CD8-positive, alpha-beta memory T cell (primary cell): ENCODE data around the gene SAP30BP. TPM values are rescaled to one million over a fixed set of nuclear protein-coding genes. Genes with fewer than 3 reads are reported as not detected.

Experiments
- CTCF ChIA-PET: fragments of 350-600 bp; sonication (Branson Sonifier 250); formaldehyde crosslinking; loops from one replicate; lab custom pipeline; 2021; ENCODE audit warnings: antibody characterized with exemption; lab: Charles Lee
- POLR2A ChIA-PET: fragments of 350-600 bp; sonication (Branson Sonifier 250); formaldehyde crosslinking; loops from one replicate; lab custom pipeline; 2021; ENCODE audit warnings: antibody characterized with exemption; lab: Charles Lee
- DNase-seq, 5 donors: peaks; one replicate each; pipeline versions ENCODE4 v3.0.0 to v3.0.0-alpha.2; 2020 to 2022; ENCODE audit warnings: mixed read lengths in 1 of 5
- H3K27ac ChIP-seq: one replicate; pipeline ENCODE4 v1.7.0; 2013; ENCODE audit warnings: low read depth, mild to moderate bottlenecking, low read length, moderate library complexity
- H3K27me3 ChIP-seq: 2 replicates; pipeline ENCODE4 v1.7.0; 2013; ENCODE audit warnings: low read length, mild to moderate bottlenecking; ENCODE audit not compliant: insufficient read depth, poor library complexity, severe bottlenecking
- H3K36me3 ChIP-seq: 2 replicates; pipeline ENCODE4 v1.7.0; 2013; ENCODE audit warnings: mild to moderate bottlenecking, low read length, moderate library complexity; ENCODE audit not compliant: insufficient read depth
- H3K4me1 ChIP-seq: 2 replicates; pipeline ENCODE4 v1.7.0; 2013; ENCODE audit warnings: mild to moderate bottlenecking, low read length, moderate library complexity; ENCODE audit not compliant: insufficient read depth
- H3K4me3 ChIP-seq: 2 replicates; pipeline ENCODE4 v1.7.0; 2013; ENCODE audit warnings: mild to moderate bottlenecking, low read length
- H3K9me3 ChIP-seq: 2 replicates; pipeline ENCODE4 v1.7.0; 2013; ENCODE audit warnings: mild to moderate bottlenecking, low read length
- H3K27ac Mint-ChIP-seq, 8 donors: one replicate each; pipeline ENCODE4 v1.8.0; 2020 to 2021; ENCODE audit warnings: mixed read lengths in 8 of 8, mild to moderate bottlenecking in 6 of 8, inconsistent platforms in 3 of 8, moderate library complexity in 3 of 8
- H3K27me3 Mint-ChIP-seq, 2 donors: one replicate each; pipeline ENCODE4 v1.8.0; 2020 to 2021; ENCODE audit warnings: mixed read lengths in 2 of 2, mild to moderate bottlenecking in 1 of 2, moderate library complexity in 1 of 2
- H3K36me3 Mint-ChIP-seq, 3 donors: one replicate each; pipeline ENCODE4 v1.8.0; 2020 to 2021; ENCODE audit warnings: mixed read lengths in 3 of 3, inconsistent platforms in 1 of 3, mild to moderate bottlenecking in 1 of 3
- H3K4me1 Mint-ChIP-seq, 3 donors: one replicate each; pipeline ENCODE4 v1.8.0; 2020 to 2021; ENCODE audit warnings: mixed read lengths in 3 of 3, inconsistent platforms in 1 of 3, mild to moderate bottlenecking in 1 of 3
- H3K4me3 Mint-ChIP-seq, 7 donors: one replicate each; pipeline ENCODE4 v1.8.0; 2020 to 2021; ENCODE audit warnings: mixed read lengths in 7 of 7, mild to moderate bottlenecking in 6 of 7, moderate library complexity in 4 of 7, inconsistent platforms in 2 of 7
- H3K9me3 Mint-ChIP-seq, 5 donors: one replicate each; pipeline ENCODE4 v1.8.0; 2020 to 2022; ENCODE audit warnings: mixed read lengths in 5 of 5, mild to moderate bottlenecking in 3 of 5, moderate library complexity in 2 of 5, inconsistent platforms in 1 of 5
- polyA plus RNA-seq: library from polyadenylated mRNA; unstranded; fragments of 300-500 nt; fragmentation: Illumina TruSeq; gene quantifications from one replicate; pipeline ENCODE4 v1.2.3, GENCODE V29; 2021
- total RNA-seq, 2 experiments: library from RNA; stranded (reverse); gene quantifications; one replicate each; pipeline ENCODE4 v1.2.3, GENCODE V29; 2021

Gene SAP30BP
- total and polyA plus RNA-seq, 3 experiments from 2014 or later: 87.5 to 111 (median 98.0) TPM

DNA sequence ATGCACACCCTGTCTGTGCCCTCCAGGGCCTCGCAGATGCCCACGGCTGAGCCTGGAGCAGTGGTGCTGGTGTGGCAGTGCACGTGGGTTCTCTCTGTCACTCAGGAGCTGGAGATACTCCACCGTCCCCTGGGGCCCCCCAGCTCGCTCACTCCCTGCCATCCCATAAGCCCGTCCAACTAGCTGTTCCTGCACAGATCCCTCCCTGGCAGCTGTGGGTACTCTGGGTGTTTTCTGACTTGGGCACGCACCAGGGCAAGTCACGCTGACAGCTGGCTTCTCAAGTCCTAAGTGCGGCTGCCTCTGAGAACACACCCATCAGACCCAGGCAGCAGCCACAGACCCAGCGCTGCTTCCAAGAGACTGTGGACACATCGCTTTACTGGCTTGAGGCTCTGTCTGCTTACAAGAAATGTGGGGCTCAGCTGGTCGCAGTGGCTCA is 28.7 kb downstream of the SAP30BP start:
- no peak overlapping the region for H3K4me3 ChIP-seq
- Mint-ChIP-seq H3K4me1 (peaks cover 13 to 20% (median 15%) of the 10 kb centered on the region in 3 donors), H3K4me3 (no peak overlapping the region), H3K9me3 (no peaks in the 10 kb centered on the region), H3K36me3 (peaks cover 0 to 90% (median 16%) of the 10 kb centered on the region in 3 donors), H3K27me3 (no peaks in the 10 kb centered on the region), H3K27ac (no peak overlapping the region)
- no peak for DNase-seq
- peaks cover 9% of the 10 kb centered on the region for H3K4me1 ChIP-seq
- ChIA-PET CTCF (no interaction called here), POLR2A (no interaction called here)
- no peak overlapping the region for H3K27ac ChIP-seq
- H3K9me3 ChIP-seq: no peaks in the 10 kb centered on the region
- peaks cover 59% of the 10 kb centered on the region for H3K36me3 ChIP-seq
- no peaks in the 10 kb centered on the region for H3K27me3 ChIP-seq

DNA sequence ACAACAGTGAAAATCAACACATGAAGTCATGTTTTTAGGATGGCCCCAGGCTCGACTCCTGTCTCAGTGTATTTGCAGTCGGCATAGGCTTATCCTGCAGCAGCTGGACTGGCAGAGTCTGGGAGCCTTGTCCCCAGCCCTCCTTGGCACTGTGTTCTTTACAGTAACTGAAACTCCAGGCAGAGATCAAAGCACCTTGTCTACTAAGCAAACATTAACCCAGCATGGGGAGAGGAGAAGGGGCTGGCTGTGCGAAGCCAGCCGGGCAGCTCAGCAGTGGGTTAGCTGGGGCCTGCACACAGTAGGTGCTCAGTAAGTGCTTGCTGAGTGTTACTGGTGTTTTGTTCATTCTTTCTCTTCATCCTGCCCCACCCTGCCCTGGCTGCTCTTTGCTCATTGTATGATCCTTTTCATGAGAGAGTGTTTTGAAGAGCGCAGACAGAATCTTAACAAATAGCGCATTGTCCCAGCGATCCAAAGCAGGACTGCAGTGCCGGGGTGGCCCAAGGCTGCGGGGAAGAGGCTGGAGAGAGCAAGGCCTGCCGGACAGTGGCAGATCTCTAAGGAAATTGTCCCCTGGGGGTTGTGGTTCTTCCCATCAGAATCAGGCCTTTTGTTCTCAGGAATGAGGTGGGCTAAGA is 30.6 kb downstream of the SAP30BP start:
- ChIA-PET CTCF (interaction anchor here (0.8 kb wide), 1 partner anchor 52 kb away, joined by 4 read pairs; no protein-coding TSS in a partner anchor), POLR2A (no interaction called here)
- no peak for DNase-seq
- peak overlapping the region in 2 of 8 donors; percentile 17 to 59 for H3K27ac Mint-ChIP-seq
- H3K27me3 Mint-ChIP-seq: no peaks in the 10 kb centered on the region
- H3K9me3 Mint-ChIP-seq: no peaks in the 10 kb centered on the region
- Histone ChIP-seq H3K27me3 (no peaks in the 10 kb centered on the region), H3K4me3 (no peak overlapping the region), H3K9me3 (no peaks in the 10 kb centered on the region), H3K4me1 (no peaks in the 10 kb centered on the region), H3K36me3 (peaks cover 64% of the 10 kb centered on the region), H3K27ac (no peak overlapping the region)
- peaks cover 6 to 91% (median 24%) of the 10 kb centered on the region in 3 donors for H3K36me3 Mint-ChIP-seq
- no peak overlapping the region for H3K4me3 Mint-ChIP-seq
- H3K4me1 Mint-ChIP-seq: peaks cover 3 to 6% (median 4%) of the 10 kb centered on the region in 3 donors

DNA sequence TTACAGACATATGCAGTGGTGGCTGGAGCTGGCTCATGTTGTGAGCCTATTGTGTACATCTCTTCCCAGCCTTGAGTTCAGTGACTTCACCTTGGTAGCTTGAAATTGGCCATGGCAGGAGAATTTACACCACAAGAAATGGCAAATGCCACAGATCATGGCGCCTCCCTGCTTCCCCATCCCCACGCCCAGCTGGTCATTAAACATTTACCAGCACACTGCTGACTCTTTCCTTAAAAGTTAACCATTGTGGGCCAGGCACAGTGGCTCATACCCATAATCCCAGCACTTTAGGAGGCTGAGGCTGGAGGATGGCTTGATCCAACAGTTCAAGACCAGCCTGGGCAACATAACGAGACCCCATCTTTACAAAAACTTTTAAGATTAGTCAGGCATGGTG is 31.5 kb downstream of the SAP30BP start:
- no peaks in the 10 kb centered on the region for H3K27me3 ChIP-seq
- H3K4me1 ChIP-seq: no peaks in the 10 kb centered on the region
- ChIA-PET POLR2A (interaction anchor here (0.6 kb wide), 1 partner anchor 10 kb away, joined by 5 read pairs; no protein-coding TSS in a partner anchor), CTCF (interaction anchor here (0.8 kb wide), 1 partner anchor 51 kb away, joined by 4 read pairs; no protein-coding TSS in a partner anchor)
- H3K27ac Mint-ChIP-seq: peak overlapping the region in 1 of 8 donors; percentile 40
- DNase-seq: no peak
- H3K4me3 Mint-ChIP-seq: no peak overlapping the region
- no peak overlapping the region for H3K4me3 ChIP-seq
- H3K27ac ChIP-seq: no peak overlapping the region
- H3K27me3 Mint-ChIP-seq: no peaks in the 10 kb centered on the region
- peaks cover 6 to 91% (median 26%) of the 10 kb centered on the region in 3 donors for H3K36me3 Mint-ChIP-seq
- no peaks in the 10 kb centered on the region for H3K9me3 ChIP-seq
- no peaks in the 10 kb centered on the region for H3K9me3 Mint-ChIP-seq
- H3K4me1 Mint-ChIP-seq: peaks cover 3 to 6% (median 4%) of the 10 kb centered on the region in 3 donors
- H3K36me3 ChIP-seq: peaks cover 63% of the 10 kb centered on the region

- peaks cover 10 to 93% (median 29%) of the 10 kb centered on the region in 3 donors for H3K36me3 Mint-ChIP-seq
- ChIA-PET POLR2A (no interaction called here), CTCF (no interaction called here)
- H3K27ac Mint-ChIP-seq: peak overlapping the region in 1 of 8 donors; percentile 39
- no peaks in the 10 kb centered on the region for H3K27me3 Mint-ChIP-seq
- H3K27me3 ChIP-seq: no peaks in the 10 kb centered on the region
- no peaks in the 10 kb centered on the region for H3K9me3 ChIP-seq
- no peak overlapping the region for H3K4me3 ChIP-seq
- peaks cover 0 to 6% (median 4%) of the 10 kb centered on the region in 3 donors for H3K4me1 Mint-ChIP-seq
- H3K4me3 Mint-ChIP-seq: no peak overlapping the region
- no peaks in the 10 kb centered on the region for H3K9me3 Mint-ChIP-seq
- peaks cover 63% of the 10 kb centered on the region for H3K36me3 ChIP-seq
- no peak for DNase-seq
- H3K4me1 ChIP-seq: no peaks in the 10 kb centered on the region
- no peak overlapping the region for H3K27ac ChIP-seq
These were observed 34.1 kb downstream of the SAP30BP start for GRCh38 chr17:75701288-75701687.

DNA sequence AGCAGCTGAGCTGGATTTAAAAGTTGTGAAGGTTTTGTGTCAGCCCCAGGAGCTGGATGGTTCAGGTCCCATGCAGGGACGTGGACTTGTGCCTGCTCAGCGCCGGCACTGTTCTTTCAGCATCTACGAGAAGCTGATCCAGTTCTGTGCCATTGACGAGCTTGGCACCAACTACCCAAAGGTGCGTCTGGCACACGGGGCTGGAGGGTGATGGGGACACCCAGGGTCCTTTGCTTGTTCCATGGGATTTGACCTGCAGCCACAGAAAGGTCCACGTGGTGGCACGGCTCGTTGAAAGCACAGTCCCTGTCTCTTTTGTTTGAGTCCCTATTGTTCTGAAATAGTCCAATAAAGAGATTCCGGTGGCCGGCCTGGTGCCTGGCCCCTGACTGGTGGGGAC is 36.1 kb downstream of the SAP30BP start:
- CTCF ChIA-PET: no interaction called here
- H3K4me1 Mint-ChIP-seq: no peaks in the 10 kb centered on the region
- H3K36me3 ChIP-seq: peaks cover 69% of the 10 kb centered on the region
- POLR2A ChIA-PET: no interaction called here
- no peak overlapping the region for H3K4me3 Mint-ChIP-seq
- H3K27me3 Mint-ChIP-seq: no peaks in the 10 kb centered on the region
- no peak for DNase-seq
- no peaks in the 10 kb centered on the region for H3K27me3 ChIP-seq
- H3K9me3 ChIP-seq: no peaks in the 10 kb centered on the region
- peak overlapping the region in 1 of 8 donors; percentile 41 for H3K27ac Mint-ChIP-seq
- no peaks in the 10 kb centered on the region for H3K9me3 Mint-ChIP-seq
- no peaks in the 10 kb centered on the region for H3K4me1 ChIP-seq
- H3K36me3 Mint-ChIP-seq: peaks cover 10 to 96% (median 34%) of the 10 kb centered on the region in 3 donors
- no peak overlapping the region for H3K4me3 ChIP-seq
- H3K27ac ChIP-seq: no peak overlapping the region

DNA sequence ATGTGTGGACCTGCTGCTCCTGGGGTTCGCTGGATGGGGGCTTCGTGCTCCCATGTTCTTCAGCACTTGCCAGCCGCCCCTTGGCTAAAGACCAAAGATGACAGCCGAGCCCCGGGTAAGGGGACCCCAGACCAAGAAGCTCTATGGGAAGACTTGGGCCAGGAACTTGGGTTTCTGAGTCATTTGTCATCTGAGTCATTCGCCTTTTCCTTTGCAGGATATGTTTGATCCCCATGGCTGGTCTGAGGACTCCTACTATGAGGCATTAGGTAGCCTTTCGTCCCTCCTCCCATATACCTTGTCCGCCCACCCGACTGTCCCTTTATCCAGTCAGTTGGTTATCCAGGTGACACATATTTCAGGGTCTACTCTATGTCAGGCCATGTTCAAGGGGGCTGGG is 36.5 kb downstream of the SAP30BP start:
- DNase-seq: no peak
- Histone ChIP-seq H3K27me3 (no peaks in the 10 kb centered on the region), H3K4me3 (no peak overlapping the region), H3K4me1 (no peaks in the 10 kb centered on the region), H3K9me3 (no peaks in the 10 kb centered on the region), H3K27ac (no peak overlapping the region), H3K36me3 (peaks cover 69% of the 10 kb centered on the region)
- POLR2A ChIA-PET: no interaction called here
- no peaks in the 10 kb centered on the region for H3K27me3 Mint-ChIP-seq
- no peak overlapping the region for H3K4me3 Mint-ChIP-seq
- no peak overlapping the region for H3K27ac Mint-ChIP-seq
- CTCF ChIA-PET: no interaction called here
- no peaks in the 10 kb centered on the region for H3K9me3 Mint-ChIP-seq
- H3K4me1 Mint-ChIP-seq: no peaks in the 10 kb centered on the region
- H3K36me3 Mint-ChIP-seq: peaks cover 10 to 98% (median 36%) of the 10 kb centered on the region in 3 donors

- no peaks in the 10 kb centered on the region for H3K27me3 ChIP-seq
- no peak overlapping the region for H3K4me3 ChIP-seq
- peaks cover 61% of the 10 kb centered on the region for H3K36me3 ChIP-seq
- H3K4me3 Mint-ChIP-seq: no peak overlapping the region
- no peak overlapping the region for H3K27ac ChIP-seq
- POLR2A ChIA-PET: interaction anchor here (0.9 kb wide), 1 partner anchor 63 kb away, joined by 3 read pairs; no protein-coding TSS in a partner anchor
- H3K27ac Mint-ChIP-seq: no peak overlapping the region
- no peaks in the 10 kb centered on the region for H3K4me1 Mint-ChIP-seq
- H3K36me3 Mint-ChIP-seq: peaks cover 10 to 87% (median 32%) of the 10 kb centered on the region in 3 donors
- H3K9me3 ChIP-seq: no peaks in the 10 kb centered on the region
- H3K9me3 Mint-ChIP-seq: no peaks in the 10 kb centered on the region
- DNase-seq: no peak
- no peaks in the 10 kb centered on the region for H3K4me1 ChIP-seq
- CTCF ChIA-PET: no interaction called here
- no peaks in the 10 kb centered on the region for H3K27me3 Mint-ChIP-seq
These were observed 38.1 kb downstream of the SAP30BP start for GRCh38 chr17:75704963-75705875.
